ENCODE measurements around the gene KSR2.

KSR2 gene

GRCh38 chr12:117577122-117577657 lies 391.6 kb downstream of the KSR2 start:
- DNase-seq (ENCODE audit: low read depth): no peak
- H3K4me3 ChIP-seq (ENCODE audit: low read length): no peak overlapping the region
- TF ChIP-seq CTCF (conservative IDR thresholded peaks at IDR 0.05; ENCODE audit: low read length): no peak

- DNase-seq (ENCODE audit: low read depth): no peak
These were observed 392.7 kb downstream of the KSR2 start for GRCh38 chr12:117576053-117576452.

GRCh38 chr12:117574655-117575054 lies 394.1 kb downstream of the KSR2 start:
- no peak overlapping the region for H3K4me3 ChIP-seq (ENCODE audit: low read length)
- no peak for DNase-seq (ENCODE audit: low read depth)
- TF ChIP-seq CTCF (conservative IDR thresholded peaks at IDR 0.05; ENCODE audit: low read length): no peak

More at GRCh38 chr12:117576053-117576452, 392.7 kb downstream of the KSR2 start:
- no peak for TF ChIP-seq CTCF (conservative IDR thresholded peaks at IDR 0.05; ENCODE audit: low read length)
- H3K4me3 ChIP-seq (ENCODE audit: low read length): no peak overlapping the region

GRCh38 chr12:117572755-117573154 lies 396.0 kb downstream of the KSR2 start:
- DNase-seq (ENCODE audit: low read depth): no peak
- H3K4me3 ChIP-seq (ENCODE audit: low read length): no peak overlapping the region
- no peak for TF ChIP-seq CTCF (conservative IDR thresholded peaks at IDR 0.05; ENCODE audit: low read length)

- TF ChIP-seq CTCF (conservative IDR thresholded peaks at IDR 0.05; ENCODE audit: low read length): no peak
- no peak for DNase-seq (ENCODE audit: low read depth)
- H3K4me3 ChIP-seq (ENCODE audit: low read length): no peak overlapping the region
These were observed 397.5 kb downstream of the KSR2 start for GRCh38 chr12:117571321-117571720.

- no peak for TF ChIP-seq CTCF (conservative IDR thresholded peaks at IDR 0.05; ENCODE audit: low read length)
- no peak for DNase-seq (ENCODE audit: low read depth)
- no peak overlapping the region for H3K4me3 ChIP-seq (ENCODE audit: low read length)
These were observed 398.2 kb downstream of the KSR2 start for GRCh38 chr12:117570608-117571007.

GRCh38 chr12:117567644-117568216 lies 401.1 kb downstream of the KSR2 start:
- TF ChIP-seq CTCF (conservative IDR thresholded peaks at IDR 0.05; ENCODE audit: low read length): no peak
- H3K4me3 ChIP-seq (ENCODE audit: low read length): no peak overlapping the region
- DNase-seq (ENCODE audit: low read depth): no peak
